ENCODE measurements around the gene MEGF6. TPM values are rescaled to one million over a fixed set of nuclear protein-coding genes. Genes with fewer than 3 reads are reported as not detected.

Gene MEGF6
- total RNA-seq, 6 experiments from 2014 or later, result 2.2 to 9.6 (median 4.4) TPM

- TF ChIP-seq CTCF (IDR thresholded peaks at IDR 0.05) (no peak), POLR2A (IDR thresholded peaks at IDR 0.05) (no peak)
- H3K4me3 ChIP-seq, result no peak overlapping the region
- H3K27ac ChIP-seq, result no peak overlapping the region
- H3K9me3 ChIP-seq, result no peaks in the 10 kb centered on the region
- peaks cover 0 to 20% (median 3%) of the 10 kb centered on the region in 4 donors for H3K4me1 ChIP-seq
- no peaks in the 10 kb centered on the region for H3K27me3 ChIP-seq
- 63% methylated on average over 8 of the region's 29 CpGs for WGBS (ENCODE audit: insufficient coverage, low coverage, low lambda C conversion rate, missing lambda C conversion rate)
- H3K36me3 ChIP-seq, result no peaks in the 10 kb centered on the region
- intact Hi-C loops (cut with DNase I), result no loop called here
- DNase-seq (peak in 1 of 3 donors; percentile 18), ATAC-seq (no peak)
Observed at GRCh38 chr1:3456964-3457909, 154.1 kb downstream of the MEGF6 start.

GRCh38 chr1:3456449-3456963, 154.8 kb downstream of the MEGF6 start:
- 80% methylated on average over 1 of the region's 12 CpGs for WGBS (ENCODE audit: insufficient coverage, low coverage, low lambda C conversion rate, missing lambda C conversion rate)
- H3K4me1 ChIP-seq, result peaks cover 0 to 20% (median 3%) of the 10 kb centered on the region in 4 donors
- DNase-seq (peak in 1 of 3 donors; percentile 14), ATAC-seq (no peak)
- TF ChIP-seq POLR2A (IDR thresholded peaks at IDR 0.05) (no peak), CTCF (IDR thresholded peaks at IDR 0.05) (no peak)
- no peak overlapping the region for H3K27ac ChIP-seq
- no peaks in the 10 kb centered on the region for H3K9me3 ChIP-seq
- H3K27me3 ChIP-seq, result no peaks in the 10 kb centered on the region
- intact Hi-C loops (cut with DNase I), result no loop called here
- no peaks in the 10 kb centered on the region for H3K36me3 ChIP-seq
- H3K4me3 ChIP-seq, result no peak overlapping the region

- Histone ChIP-seq H3K27ac (no peak overlapping the region), H3K36me3 (no peaks in the 10 kb centered on the region), H3K9me3 (no peaks in the 10 kb centered on the region), H3K4me1 (peaks cover 0 to 20% (median 3%) of the 10 kb centered on the region in 4 donors), H3K27me3 (no peaks in the 10 kb centered on the region), H3K4me3 (no peak overlapping the region)
- ATAC-seq (no peak), DNase-seq (peak in 1 of 3 donors; percentile 16)
- WGBS (ENCODE audit: insufficient coverage, low coverage, low lambda C conversion rate, missing lambda C conversion rate), result 93% methylated on average over 5 of the region's 18 CpGs
- TF ChIP-seq CTCF (IDR thresholded peaks at IDR 0.05), result no peak
- no peak for TF ChIP-seq POLR2A (IDR thresholded peaks at IDR 0.05)
- intact Hi-C loops (cut with DNase I), result no loop called here
Observed at GRCh38 chr1:3455670-3456448, 155.4 kb downstream of the MEGF6 start.

- TF ChIP-seq POLR2A (IDR thresholded peaks at IDR 0.05) (no peak), CTCF (IDR thresholded peaks at IDR 0.05) (no peak)
- peak; percentile 39 to 51 (median 43) for ATAC-seq
- peak; percentile 66 to 76 (median 74) for DNase-seq
- WGBS (ENCODE audit: insufficient coverage, low coverage, low lambda C conversion rate, missing lambda C conversion rate), result 0% methylated on average over 8 of the region's 46 CpGs
- peaks cover 0 to 13% (median 3%) of the 10 kb centered on the region in 4 donors for H3K4me1 ChIP-seq
- no peaks in the 10 kb centered on the region for H3K9me3 ChIP-seq
- H3K36me3 ChIP-seq, result no peaks in the 10 kb centered on the region
- H3K4me3 ChIP-seq, result peak overlapping the region; percentile 64 to 67 (median 66)
- intact Hi-C loops (cut with DNase I), result loop anchor here in 1 of 2 donors (5.0 kb wide), 1 partner anchor 32 kb away; no protein-coding TSS in a partner anchor
- H3K27ac ChIP-seq, result peak overlapping the region; percentile 22 to 47 (median 36)
- no peaks in the 10 kb centered on the region for H3K27me3 ChIP-seq
Observed at GRCh38 chr1:3454811-3455618, 156.3 kb downstream of the MEGF6 start.

All from right lobe of liver (tissue), 6 donors.